Ishikawa (cell line): ENCODE results near the gene TKT.

Source experiments
- EP300 ChIP-seq: IDR thresholded peaks from 2 replicates; pipeline ENCODE4 v1.6.1; 2012; ENCODE audit warnings: borderline replicate concordance
- MAX ChIP-seq: IDR thresholded peaks from 2 replicates; pipeline ENCODE4 v1.6.1; 2012
- RAD21 ChIP-seq: IDR thresholded peaks from 2 replicates; pipeline ENCODE4 v1.6.1; 2012; ENCODE audit warnings: low read depth
- REST ChIP-seq: IDR thresholded peaks from 2 replicates; pipeline ENCODE4 v1.6.1; 2012; ENCODE audit warnings: low read depth, mild to moderate bottlenecking
- TAF1 ChIP-seq: IDR thresholded peaks from 2 replicates; pipeline ENCODE4 v1.6.1; 2012; ENCODE audit warnings: low read depth, mild to moderate bottlenecking
- YY1 ChIP-seq: IDR thresholded peaks from 2 replicates; pipeline ENCODE4 v1.6.1; 2012; ENCODE audit warnings: low read depth

- TF ChIP-seq EP300 (no peak), RAD21 (no peak), MAX (no peak), YY1 (no peak), TAF1 (no peak), REST (no peak)
Measured at GRCh38 chr3:53267766-53268165, 11.9 kb upstream of the TKT start.
